GM18519 (cell line): ENCODE results near the gene CHID1.

ENCODE experiments used
- ATAC-seq: cut with Tn5 transposase; IDR thresholded peaks from one replicate; pipeline ENCODE4 v1.9.1; 2021; ENCODE audit warnings: mild to moderate bottlenecking, moderate library complexity; ENCODE audit not compliant: unreplicated experiment, low FRiP score

The CHID1 gene

GRCh38 chr11:853682-854448, 56.7 kb downstream of the CHID1 start:
- ATAC-seq, result no peak

GRCh38 chr11:852762-853161, 57.8 kb downstream of the CHID1 start:
- ATAC-seq, result no peak

GRCh38 chr11:850775-851763, 59.5 kb downstream of the CHID1 start:
- no peak for ATAC-seq

- ATAC-seq, result no peak
Measured at GRCh38 chr11:849951-850774, 60.4 kb downstream of the CHID1 start.

- ATAC-seq, result no peak
Measured at GRCh38 chr11:849104-849824, 61.3 kb downstream of the CHID1 start.

- ATAC-seq, result no peak
Measured at GRCh38 chr11:848380-848931, 62.2 kb downstream of the CHID1 start.

- no peak for ATAC-seq
Measured at GRCh38 chr11:847876-848275, 62.7 kb downstream of the CHID1 start.

- ATAC-seq, result no peak
Measured at GRCh38 chr11:846496-847098, 64.0 kb downstream of the CHID1 start.

GRCh38 chr11:845872-846495, 64.6 kb downstream of the CHID1 start:
- no peak for ATAC-seq

- ATAC-seq, result no peak
Measured at GRCh38 chr11:844693-845644, 65.6 kb downstream of the CHID1 start.

- ATAC-seq, result no peak
Measured at GRCh38 chr11:843818-844692, 66.6 kb downstream of the CHID1 start.

- ATAC-seq, result no peak
Measured at GRCh38 chr11:843086-843734, 67.4 kb downstream of the CHID1 start.

GRCh38 chr11:842370-843002, 68.1 kb downstream of the CHID1 start, which contains the start of the genes POLR2L and TSPAN4:
TSS of gene POLR2L (minus strand) at chr11:842529. CDS start at chr11:842508, 21 bp downstream.
TSS of gene TSPAN4 (plus strand) at chr11:842852. CDS start at chr11:850305, 7,453 bp downstream.
- peak; percentile 46 for ATAC-seq

GRCh38 chr11:841981-842369, 68.6 kb downstream of the CHID1 start:
- ATAC-seq, result no peak

- no peak for ATAC-seq
Measured at GRCh38 chr11:839875-840617, 70.6 kb downstream of the CHID1 start.
